K562 (cell line): Measurements from ENCODE around the gene TMEM225B. TPM values are rescaled to one million over a fixed set of nuclear protein-coding genes. Genes with fewer than 3 reads are reported as not detected.

ENCODE experiments used
- ATAC-seq: fragments of 200-7000 bp; cut with Tn5 transposase; 3 replicates; pipeline ENCODE4 v1.9.1; 2020; ENCODE audit warnings: moderate library complexity
- BruUV-seq: library from RNA; stranded (reverse); fragments of 400-500 nt; replicated peaks from 2 replicates; lab custom pipeline; 2021; lab: Mats Ljungman, UMichigan
- CTCF ChIA-PET: fragments of 300-600 bp; formaldehyde crosslinking; extraction: SDS; loops from one replicate; lab custom pipeline; 2021; ENCODE audit warnings: low intra/inter-chr PET ratio; lab: Yijun Ruan, JAX
- POLR2A ChIA-PET: fragments of 300-600, 350-650 bp; sonication (Branson Sonifier 250); formaldehyde crosslinking; extraction: SDS; loops from one replicate; lab custom pipeline; 2021; ENCODE audit warnings: antibody characterized with exemption, inconsistent platforms; lab: Yijun Ruan, JAX
- DNase-seq, 4 experiments: peaks; one replicate each; pipeline versions ENCODE4 v3.0.0 to v3.0.0-alpha.2; 2011 to 2018; ENCODE audit warnings: low spot score in 3 of 4, mixed read lengths in 3 of 4; ENCODE audit errors: extremely low read depth in 1 of 4
- FAIRE-seq: peaks from 2 replicates; lab custom pipeline; 2011; peaks lifted over from hg19 to GRCh38; lab: Jason Lieb, UNC
- H2AFZ ChIP-seq: 2 replicates; pipeline ENCODE4 v1.6.0; 2011; ENCODE audit warnings: low read depth, low read length, control low read depth, inconsistent platforms
- H3K27ac ChIP-seq: fragments of 200-600 bp; 3 replicates; pipeline ENCODE4 v1.8.0; 2011; ENCODE audit warnings: low read depth, mild to moderate bottlenecking, control low read depth, inconsistent platforms, low read length, moderate library complexity, mixed read lengths; ENCODE audit errors: extremely low read depth
- H3K27me3 ChIP-seq, 2 experiments: fragments of 300-600 bp in 1 of 2; 2 replicates in 1 of 2; 3 replicates in 1 of 2; pipeline versions ENCODE4 v1.6.0 to v1.8.0; 2011; ENCODE audit warnings: inconsistent platforms in 2 of 2, low read length in 2 of 2, mild to moderate bottlenecking in 1 of 2, mixed read lengths in 1 of 2, moderate library complexity in 1 of 2; ENCODE audit not compliant: control insufficient read depth in 2 of 2, insufficient read depth in 2 of 2
- H3K36me3 ChIP-seq: fragments of 300-600 bp; 3 replicates; pipeline ENCODE4 v1.8.0; 2011; ENCODE audit warnings: mild to moderate bottlenecking, low read length, inconsistent platforms; ENCODE audit not compliant: control insufficient read depth, insufficient read depth
- H3K4me1 ChIP-seq, 2 experiments: fragments of 200-600 bp in 1 of 2; replicated peaks in 1 of 2; 2 replicates in 1 of 2; 3 replicates in 1 of 2; pipeline versions ENCODE4 v1.5.1 to v1.8.0; 2011; ENCODE audit warnings: inconsistent platforms in 2 of 2, low read length in 2 of 2, mild to moderate bottlenecking in 1 of 2, mixed read lengths in 1 of 2, moderate library complexity in 1 of 2; ENCODE audit not compliant: control insufficient read depth in 2 of 2, insufficient read depth in 2 of 2
- H3K4me2 ChIP-seq: 2 replicates; pipeline ENCODE4 v1.6.1; 2011; ENCODE audit warnings: low read length, control low read depth, inconsistent platforms, mixed read lengths; ENCODE audit not compliant: insufficient read depth
- H3K4me3 ChIP-seq: fragments of 200-600 bp; sonication (generic), shearing (Covaris generic); 2 replicates; pipeline ENCODE4 v1.5.1; 2016; ENCODE audit warnings: control low read depth, inconsistent platforms
- H3K79me2 ChIP-seq: fragments of 200-600 bp; 3 replicates; pipeline ENCODE4 v1.8.0; 2011; ENCODE audit warnings: low read length, inconsistent platforms; ENCODE audit not compliant: control insufficient read depth, insufficient read depth
- H3K9ac ChIP-seq, 2 experiments: 2 replicates each; pipeline versions ENCODE4 v1.6.0 to v1.6.1; 2011; ENCODE audit warnings: low read depth in 2 of 2, low read length in 2 of 2, control low read depth in 1 of 2, inconsistent platforms in 1 of 2, mild to moderate bottlenecking in 1 of 2, mixed read lengths in 1 of 2; ENCODE audit not compliant: insufficient read depth in 1 of 2
- H3K9me1 ChIP-seq: one replicate; pipeline ENCODE4 v1.6.0; 2011; ENCODE audit warnings: inconsistent platforms, mild to moderate bottlenecking, low read length, moderate library complexity; ENCODE audit not compliant: control insufficient read depth, insufficient read depth
- H3K9me3 ChIP-seq: replicated peaks from 2 replicates; pipeline ENCODE4 v1.5.1; 2011; ENCODE audit warnings: low read depth, low read length, inconsistent platforms; ENCODE audit not compliant: control insufficient read depth, insufficient read depth
- H4K20me1 ChIP-seq: replicated peaks from 2 replicates; pipeline ENCODE4 v1.6.1; 2011; ENCODE audit warnings: low read length, inconsistent platforms, mixed read lengths; ENCODE audit not compliant: control insufficient read depth, insufficient read depth
- MAZ ChIP-seq, 2 experiments: fragments of 450-650 bp in 1 of 2; sonication (generic) in 1 of 2; formaldehyde crosslinking; IDR thresholded peaks in 1 of 2; conservative IDR thresholded peaks in 1 of 2; 2 replicates each; pipeline versions ENCODE4 v1.4.0 to v1.5.0; 2020; ENCODE audit warnings: mild to moderate bottlenecking in 1 of 2, missing genetic modification reagents in 1 of 2
- SPI1 ChIP-seq: IDR thresholded peaks from 2 replicates; pipeline ENCODE4 v1.6.1; 2011; ENCODE audit warnings: low read depth, low read length, control low read depth, borderline replicate concordance
- SREBF1 ChIP-seq: fragments of 150-350 bp; IDR thresholded peaks from 2 replicates; pipeline ENCODE4 v1.6.1; 2014; ENCODE audit warnings: antibody characterized with exemption, low read depth, low read length, borderline replicate concordance
- TAL1 ChIP-seq: fragments of 450-650 bp; IDR thresholded peaks from 2 replicates; pipeline ENCODE4 v1.6.1; 2016; ENCODE audit warnings: mild to moderate bottlenecking
- WGBS: fragments of 100-300 bp; shearing (Covaris generic); methylation state at CpG from one replicate; pipeline ENCODE4 v1.1.6; 2016; ENCODE audit warnings: low coverage, mixed read lengths; ENCODE audit not compliant: insufficient coverage; ENCODE audit errors: missing lambda C conversion rate; 5-methylcytosine and 5-hydroxymethylcytosine counted together
- in situ Hi-C: fragments of 300-500 bp; cut with MboI; formaldehyde crosslinking; loops from 4 replicates; pipeline ENCODE4 v1.15.0; 2018; ENCODE audit warnings: inconsistent platforms, mixed read lengths
- intact Hi-C: fragments of 100-400 bp; cut with micrococcal nuclease; formaldehyde crosslinking; loops from 2 replicates; pipeline ENCODE4 v1.14.2; 2022
- polyA plus RNA-seq, 8 experiments: library from polyadenylated mRNA; depleted of rRNA in 4 of 8; stranded (reverse) in 5 of 8; unstranded in 3 of 8; fragments of >200 nt; fragmentation: Nextera tagmentation in 2 of 8; fragmentation: Illumina TruSeq in 1 of 8; extraction: Ambion mirVana in 2 of 8; extraction: Trizol in 1 of 8; gene quantifications; 2 replicates each; pipeline versions ENCODE4 v1.2.1 to v1.2.3, GENCODE V29; 2011 to 2014; ENCODE audit warnings: inconsistent platforms in 1 of 8, missing spikeins in 1 of 8
- total RNA-seq, 7 experiments: library from RNA; depleted of rRNA in 6 of 7; stranded (reverse); fragments of >200 nt in 6 of 7; fragmentation: Illumina TruSeq in 2 of 7; extraction: Trizol in 2 of 7; gene quantifications; 2 replicates each; pipeline versions ENCODE4 v1.2.1 to v1.2.3, GENCODE V29; 2011 to 2021; ENCODE audit warnings: low replicate concordance in 1 of 7
- TF ChIP-seq, protein P1 (sequence below): sonication (generic); formaldehyde crosslinking; IDR thresholded peaks from 2 replicates; pipeline ENCODE4 v1.8.1; 2023; ENCODE audit warnings: mild to moderate bottlenecking, missing genetic modification reagents

TMEM225B gene
- total and polyA plus RNA-seq, 9 of the 15 experiments (the other 6 are each of a cell fraction or from before 2014, with no cell fraction given): 0.08 to 0.73 (median 0.56) TPM

DNA sequence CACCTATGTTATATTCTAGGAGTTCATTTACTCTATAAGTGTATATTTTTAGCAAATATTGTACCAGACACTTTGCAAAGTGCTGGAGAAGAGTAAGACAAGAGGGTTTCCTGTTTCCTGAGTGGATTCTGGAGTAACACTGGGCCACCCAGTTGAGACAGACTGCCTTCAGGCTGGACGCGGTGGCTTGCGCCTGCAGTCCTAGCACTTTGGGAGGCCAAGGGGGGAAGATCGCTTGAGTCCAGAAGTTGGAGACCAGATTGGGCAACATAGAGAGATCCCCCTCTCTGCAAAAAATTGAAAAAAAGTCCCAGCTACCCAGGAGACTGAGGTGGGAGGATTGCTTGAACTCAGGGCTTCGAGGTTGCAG is 17.9 kb downstream of the TMEM225B start:
- WGBS: 80% methylated on average over 5 of the region's 5 CpGs
- ATAC-seq (no peak), DNase-seq (peak in 1 of 4 experiments; percentile 21), FAIRE-seq (no peak)
- Histone ChIP-seq H4K20me1 (0 out of 2 replicates have a peak, but pooled peaks cover under 1% of the 10 kb centered on the region), H3K27me3 (peaks cover 0 to 5% of the 10 kb centered on the region in 2 experiments; a peak in 1 of 5 replicates), H3K79me2 (peaks cover 16% of the 10 kb centered on the region), H3K9me3 (peaks cover 3% of the 10 kb centered on the region; the same call in 1 of the 2 replicates), H3K4me1 (peaks cover 9 to 20% of the 10 kb centered on the region in 2 experiments; a peak in 4 of 5 replicates), H3K4me2 (peak overlapping the region; percentile 98), H3K4me3 (peak overlapping the region; percentile 84), H3K9ac (peak overlapping the region; percentile 91 to 100; a peak in 3 of 4 replicates), H3K36me3 (peaks cover 31% of the 10 kb centered on the region), H3K27ac (peak overlapping the region; percentile 85), H3K9me1 (no peaks in the 10 kb centered on the region), H2AFZ (peak overlapping the region; percentile 100)
- TF ChIP-seq SPI1: no peak
- TF ChIP-seq SREBF1: no peak
- TF ChIP-seq, protein P1, sequence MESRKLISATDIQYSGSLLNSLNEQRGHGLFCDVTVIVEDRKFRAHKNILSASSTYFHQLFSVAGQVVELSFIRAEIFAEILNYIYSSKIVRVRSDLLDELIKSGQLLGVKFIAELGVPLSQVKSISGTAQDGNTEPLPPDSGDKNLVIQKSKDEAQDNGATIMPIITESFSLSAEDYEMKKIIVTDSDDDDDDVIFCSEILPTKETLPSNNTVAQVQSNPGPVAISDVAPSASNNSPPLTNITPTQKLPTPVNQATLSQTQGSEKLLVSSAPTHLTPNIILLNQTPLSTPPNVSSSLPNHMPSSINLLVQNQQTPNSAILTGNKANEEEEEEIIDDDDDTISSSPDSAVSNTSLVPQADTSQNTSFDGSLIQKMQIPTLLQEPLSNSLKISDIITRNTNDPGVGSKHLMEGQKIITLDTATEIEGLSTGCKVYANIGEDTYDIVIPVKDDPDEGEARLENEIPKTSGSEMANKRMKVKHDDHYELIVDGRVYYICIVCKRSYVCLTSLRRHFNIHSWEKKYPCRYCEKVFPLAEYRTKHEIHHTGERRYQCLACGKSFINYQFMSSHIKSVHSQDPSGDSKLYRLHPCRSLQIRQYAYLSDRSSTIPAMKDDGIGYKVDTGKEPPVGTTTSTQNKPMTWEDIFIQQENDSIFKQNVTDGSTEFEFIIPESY (CRISPR knock-in tag): peak; percentile 83
- no peak for TF ChIP-seq MAZ (CRISPR knock-in tag; conservative IDR thresholded peaks at IDR 0.05 in 1 of 2, IDR thresholded peaks at IDR 0.05 in 1 of 2)
- TF ChIP-seq TAL1: no peak
- TSS peak; percentile 82 for BruUV-seq
- POLR2A ChIA-PET: interaction anchor here (0.6 to 3.5 kb wide), 6 partner anchors 9 to 304 kb away, joined by 3 to 29 read pairs (median 4); partner anchors contain the start of genes TMEM225B and TRIM4
- intact Hi-C loops (loop anchor here (1.0 to 2.0 kb wide), 3 partner anchors 57 to 109 kb away; partner anchors contain the start of gene ZNF655), in situ Hi-C loops (no loop called here)
- CTCF ChIA-PET: no interaction called here
